Neural progenitor cell (in vitro differentiated cells): Measurements from ENCODE around the gene CARNS1.

Experiments
- EZH2 ChIP-seq: fragments of 200-600 bp; sonication (generic); IDR thresholded peaks from 2 replicates; pipeline ENCODE4 v1.6.1; 2017; ENCODE audit warnings: antibody characterized with exemption, mild to moderate bottlenecking, moderate library complexity
- TF ChIP-seq, protein P1 (sequence below): fragments of 200-600 bp; sonication (generic); IDR thresholded peaks from 2 replicates; pipeline ENCODE4 v1.5.1; 2017; ENCODE audit warnings: antibody characterized with exemption, mild to moderate bottlenecking

DNA sequence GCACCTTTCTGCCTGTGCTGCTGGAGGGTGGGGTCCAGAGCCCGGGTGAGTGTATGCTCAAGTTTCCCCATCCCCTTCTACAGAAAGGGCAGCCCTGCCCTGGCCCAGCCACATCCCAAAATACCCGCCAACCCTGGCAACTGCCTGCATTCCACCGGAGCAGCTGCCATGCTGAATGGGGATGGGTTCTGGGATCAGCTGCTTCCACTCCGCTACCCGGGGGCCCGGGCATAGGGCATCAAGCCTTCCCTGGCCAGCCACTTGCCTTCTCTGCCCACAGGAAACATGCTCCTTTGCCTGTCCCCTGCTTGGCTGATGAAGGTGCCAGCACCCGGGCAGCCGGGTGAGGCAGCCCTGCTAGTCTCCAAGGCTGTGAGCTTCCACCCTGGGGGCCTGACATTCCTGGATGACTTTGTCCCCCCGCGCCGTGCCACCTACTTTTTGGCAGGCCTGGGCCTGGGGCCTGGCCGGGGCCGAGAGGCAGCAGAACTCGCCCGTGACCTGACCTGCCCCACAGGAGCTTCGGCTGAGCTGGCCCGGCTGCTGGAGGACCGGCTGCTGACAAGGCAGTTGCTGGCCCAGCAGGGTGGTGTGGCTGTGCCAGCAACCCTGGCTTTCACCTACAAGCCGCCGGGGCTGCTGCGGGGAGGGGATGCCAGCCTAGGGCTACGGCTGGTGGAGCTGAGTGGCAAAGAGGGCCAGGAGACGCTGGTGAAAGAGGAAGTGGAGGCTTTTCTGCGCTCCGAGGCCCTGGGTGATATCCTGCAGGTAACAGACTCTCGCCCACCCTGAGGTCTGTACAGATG is 3.2 kb downstream of the CARNS1 start:
- TF ChIP-seq, protein P1, sequence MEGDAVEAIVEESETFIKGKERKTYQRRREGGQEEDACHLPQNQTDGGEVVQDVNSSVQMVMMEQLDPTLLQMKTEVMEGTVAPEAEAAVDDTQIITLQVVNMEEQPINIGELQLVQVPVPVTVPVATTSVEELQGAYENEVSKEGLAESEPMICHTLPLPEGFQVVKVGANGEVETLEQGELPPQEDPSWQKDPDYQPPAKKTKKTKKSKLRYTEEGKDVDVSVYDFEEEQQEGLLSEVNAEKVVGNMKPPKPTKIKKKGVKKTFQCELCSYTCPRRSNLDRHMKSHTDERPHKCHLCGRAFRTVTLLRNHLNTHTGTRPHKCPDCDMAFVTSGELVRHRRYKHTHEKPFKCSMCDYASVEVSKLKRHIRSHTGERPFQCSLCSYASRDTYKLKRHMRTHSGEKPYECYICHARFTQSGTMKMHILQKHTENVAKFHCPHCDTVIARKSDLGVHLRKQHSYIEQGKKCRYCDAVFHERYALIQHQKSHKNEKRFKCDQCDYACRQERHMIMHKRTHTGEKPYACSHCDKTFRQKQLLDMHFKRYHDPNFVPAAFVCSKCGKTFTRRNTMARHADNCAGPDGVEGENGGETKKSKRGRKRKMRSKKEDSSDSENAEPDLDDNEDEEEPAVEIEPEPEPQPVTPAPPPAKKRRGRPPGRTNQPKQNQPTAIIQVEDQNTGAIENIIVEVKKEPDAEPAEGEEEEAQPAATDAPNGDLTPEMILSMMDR: no peak
- TF ChIP-seq EZH2: no peak
